Activated naive CD4-positive, alpha-beta T cell treated with anti-CD3 and anti-CD28 coated beads, Interleukin-2, amount 10 ng/mL, durations not matched to agents 7 days and 5 days (primary cell): ENCODE data around the gene EXD3.
"Not testable (repeated sequence)": the region's sequence is repeated elsewhere in the genome, so short reads cannot be mapped to it uniquely, and the experiment has no call there.

Source experiments
- CTCF ChIA-PET: fragments of 350-600 bp; sonication (Branson Sonifier 250); formaldehyde crosslinking; loops from one replicate; lab custom pipeline; 2021; ENCODE audit warnings: antibody characterized with exemption; lab: Charles Lee
- DNase-seq: peaks from one replicate; pipeline ENCODE4 v3.0.0-alpha.2; 2020
- H3K27ac Mint-ChIP-seq: one replicate; pipeline ENCODE4 v1.8.0; 2021; ENCODE audit warnings: mild to moderate bottlenecking, moderate library complexity, mixed read lengths
- H3K27me3 Mint-ChIP-seq: one replicate; pipeline ENCODE4 v1.8.0; 2021; ENCODE audit warnings: mild to moderate bottlenecking, mixed read lengths
- H3K36me3 Mint-ChIP-seq: one replicate; pipeline ENCODE4 v1.8.0; 2021; ENCODE audit warnings: mixed read lengths
- H3K4me1 Mint-ChIP-seq: one replicate; pipeline ENCODE4 v1.8.0; 2021; ENCODE audit warnings: mixed read lengths
- H3K4me3 Mint-ChIP-seq: one replicate; pipeline ENCODE4 v1.8.0; 2021; ENCODE audit warnings: mild to moderate bottlenecking, moderate library complexity, mixed read lengths
- H3K9me3 Mint-ChIP-seq: one replicate; pipeline ENCODE4 v1.8.0; 2021; ENCODE audit warnings: mixed read lengths

Gene EXD3

GRCh38 chr9:137327641-137328550, 95.1 kb downstream of the EXD3 start:
- H3K36me3 Mint-ChIP-seq, DNase-seq, H3K27ac Mint-ChIP-seq, CTCF ChIA-PET, H3K4me3 Mint-ChIP-seq: not testable (repeated sequence)
- Mint-ChIP-seq H3K9me3 (peaks cover 13% of the 10 kb centered on the region), H3K27me3 (peaks cover 12% of the 10 kb centered on the region), H3K4me1 (peaks cover 19% of the 10 kb centered on the region)

GRCh38 chr9:137326445-137327065, 96.4 kb downstream of the EXD3 start:
- Mint-ChIP-seq H3K4me3 (peak overlapping the region; percentile 31), H3K36me3 (peaks cover 2% of the 10 kb centered on the region), H3K27me3 (peaks cover 12% of the 10 kb centered on the region), H3K9me3 (peaks cover 9% of the 10 kb centered on the region), H3K4me1 (peaks cover 23% of the 10 kb centered on the region), H3K27ac (peak overlapping the region; percentile 83)
- CTCF ChIA-PET: no interaction called here
- DNase-seq: no peak

GRCh38 chr9:137325799-137326198, 97.2 kb downstream of the EXD3 start:
- H3K9me3 Mint-ChIP-seq: peaks cover 9% of the 10 kb centered on the region
- H3K4me1 Mint-ChIP-seq: peaks cover 23% of the 10 kb centered on the region
- no peak overlapping the region for H3K27ac Mint-ChIP-seq
- peaks cover 2% of the 10 kb centered on the region for H3K36me3 Mint-ChIP-seq
- DNase-seq: no peak
- H3K4me3 Mint-ChIP-seq: no peak overlapping the region
- CTCF ChIA-PET: interaction anchor here (1.3 kb wide), 1 partner anchor 99 kb away, joined by 3 read pairs; no protein-coding TSS in a partner anchor
- H3K27me3 Mint-ChIP-seq: peaks cover 12% of the 10 kb centered on the region

- Mint-ChIP-seq H3K36me3 (peaks cover 2% of the 10 kb centered on the region), H3K4me1 (peaks cover 29% of the 10 kb centered on the region), H3K27me3 (peaks cover 12% of the 10 kb centered on the region), H3K27ac (no peak overlapping the region), H3K4me3 (no peak overlapping the region), H3K9me3 (peaks cover 6% of the 10 kb centered on the region)
- CTCF ChIA-PET: interaction anchor here (1.3 kb wide), 1 partner anchor 100 kb away, joined by 3 read pairs; no protein-coding TSS in a partner anchor
- no peak for DNase-seq
Observed at GRCh38 chr9:137325124-137325523, 97.8 kb downstream of the EXD3 start.

GRCh38 chr9:137323531-137324331, 99.2 kb downstream of the EXD3 start:
- CTCF ChIA-PET: no interaction called here
- Mint-ChIP-seq H3K4me3 (no peak overlapping the region), H3K9me3 (peaks cover 4% of the 10 kb centered on the region), H3K27ac (peak overlapping the region; percentile 52), H3K27me3 (peaks cover 12% of the 10 kb centered on the region), H3K4me1 (peaks cover 35% of the 10 kb centered on the region), H3K36me3 (peaks cover 2% of the 10 kb centered on the region)
- no peak for DNase-seq

- Mint-ChIP-seq H3K4me3 (no peak overlapping the region), H3K4me1 (peaks cover 30% of the 10 kb centered on the region), H3K9me3 (no peaks in the 10 kb centered on the region), H3K27ac (no peak overlapping the region), H3K27me3 (peaks cover 18% of the 10 kb centered on the region), H3K36me3 (peaks cover 1% of the 10 kb centered on the region)
- DNase-seq: no peak
- CTCF ChIA-PET: interaction anchor here (1.3 kb wide), 1 partner anchor 20 kb away, joined by 4 read pairs; the partner anchor contains the start of gene NRARP
Observed at GRCh38 chr9:137321726-137322361, 101.1 kb downstream of the EXD3 start.

GRCh38 chr9:137320555-137321384, 102.2 kb downstream of the EXD3 start:
- CTCF ChIA-PET: interaction anchor here (1.3 kb wide), 1 partner anchor 19 kb away, joined by 4 read pairs; the partner anchor contains the start of gene NRARP
- peak overlapping the region; percentile 12 for H3K4me3 Mint-ChIP-seq
- DNase-seq: peak; percentile 65
- peaks cover 1% of the 10 kb centered on the region for H3K36me3 Mint-ChIP-seq
- H3K27me3 Mint-ChIP-seq: peaks cover 19% of the 10 kb centered on the region
- peak overlapping the region; percentile 85 for H3K27ac Mint-ChIP-seq
- no peaks in the 10 kb centered on the region for H3K9me3 Mint-ChIP-seq
- H3K4me1 Mint-ChIP-seq: peaks cover 19% of the 10 kb centered on the region

- H3K9me3 Mint-ChIP-seq: no peaks in the 10 kb centered on the region
- H3K4me1 Mint-ChIP-seq: peaks cover 16% of the 10 kb centered on the region
- CTCF ChIA-PET: no interaction called here
- peaks cover 25% of the 10 kb centered on the region for H3K27me3 Mint-ChIP-seq
- H3K36me3 Mint-ChIP-seq: peaks cover 1% of the 10 kb centered on the region
- peak; percentile 22 for DNase-seq
- H3K4me3 Mint-ChIP-seq: no peak overlapping the region
- peak overlapping the region; percentile 85 for H3K27ac Mint-ChIP-seq
Observed at GRCh38 chr9:137319739-137320551, 103.0 kb downstream of the EXD3 start.

- Mint-ChIP-seq H3K9me3 (no peaks in the 10 kb centered on the region), H3K27me3 (peaks cover 32% of the 10 kb centered on the region), H3K4me1 (peaks cover 16% of the 10 kb centered on the region), H3K4me3 (no peak overlapping the region), H3K27ac (no peak overlapping the region), H3K36me3 (peaks cover 1% of the 10 kb centered on the region)
- CTCF ChIA-PET: no interaction called here
- no peak for DNase-seq
Observed at GRCh38 chr9:137319011-137319738, 103.8 kb downstream of the EXD3 start.

- Mint-ChIP-seq H3K36me3 (peaks cover 1% of the 10 kb centered on the region), H3K9me3 (no peaks in the 10 kb centered on the region), H3K4me1 (peaks cover 16% of the 10 kb centered on the region), H3K27ac (no peak overlapping the region), H3K4me3 (no peak overlapping the region), H3K27me3 (peaks cover 36% of the 10 kb centered on the region)
- CTCF ChIA-PET: no interaction called here
- DNase-seq: no peak
Observed at GRCh38 chr9:137318602-137319001, 104.4 kb downstream of the EXD3 start.

GRCh38 chr9:137317718-137318511, 105.0 kb downstream of the EXD3 start:
- Mint-ChIP-seq H3K27ac (no peak overlapping the region), H3K4me3 (no peak overlapping the region), H3K4me1 (peaks cover 16% of the 10 kb centered on the region), H3K36me3 (peaks cover 1% of the 10 kb centered on the region), H3K27me3 (peaks cover 36% of the 10 kb centered on the region), H3K9me3 (no peaks in the 10 kb centered on the region)
- no peak for DNase-seq
- CTCF ChIA-PET: no interaction called here
